ENCODE results near the gene GNA14.
"Not testable (repeated sequence)": the region's sequence is repeated elsewhere in the genome, so short reads cannot be mapped to it uniquely, and the experiment has no call there.

Gene GNA14

DNA sequence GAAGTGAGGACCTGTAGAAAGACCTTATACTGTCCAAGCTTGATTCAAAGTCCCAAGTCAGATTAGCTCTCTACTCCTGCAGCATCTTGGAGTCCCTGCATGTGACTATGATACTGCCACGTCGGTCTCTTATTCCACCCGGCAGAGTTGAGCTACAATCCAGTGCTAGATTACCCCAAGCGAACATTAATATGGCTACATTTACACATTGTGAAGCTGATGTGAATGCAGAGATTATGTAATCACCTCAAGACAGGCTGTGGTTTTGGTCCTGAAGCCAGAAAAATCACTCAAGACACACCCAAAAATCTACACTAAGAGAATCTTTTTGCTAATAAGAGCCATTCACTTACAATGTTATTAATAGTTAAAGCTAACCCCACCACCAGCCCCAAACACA, 116.7 kb downstream of the GNA14 start:
- DNase-seq: no peak

DNA sequence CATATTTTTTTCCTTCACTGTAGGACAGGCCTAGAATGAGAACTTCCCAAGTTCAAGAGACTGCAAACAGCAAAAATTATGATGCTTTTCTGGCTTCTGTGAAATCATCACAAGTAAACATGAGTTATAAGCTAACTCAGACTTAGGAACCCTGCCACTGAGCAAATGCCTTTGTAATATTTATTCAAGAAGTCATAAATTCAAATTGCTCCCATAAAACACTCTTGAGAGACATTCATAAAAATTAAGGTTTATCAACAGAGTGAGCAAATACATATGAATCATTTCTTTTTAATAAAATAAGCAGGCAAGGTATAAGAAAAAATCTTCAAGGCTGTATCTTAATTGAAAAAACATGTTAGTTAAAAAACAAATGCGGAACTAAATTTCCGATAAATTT, 124.2 kb downstream of the GNA14 start:
- DNase-seq: no peak

- DNase-seq: no peak
These were observed 127.0 kb downstream of the GNA14 start for GRCh38 chr9:77521091-77521490.

GRCh38 chr9:77518688-77519087, 129.4 kb downstream of the GNA14 start:
- DNase-seq: no peak

DNA sequence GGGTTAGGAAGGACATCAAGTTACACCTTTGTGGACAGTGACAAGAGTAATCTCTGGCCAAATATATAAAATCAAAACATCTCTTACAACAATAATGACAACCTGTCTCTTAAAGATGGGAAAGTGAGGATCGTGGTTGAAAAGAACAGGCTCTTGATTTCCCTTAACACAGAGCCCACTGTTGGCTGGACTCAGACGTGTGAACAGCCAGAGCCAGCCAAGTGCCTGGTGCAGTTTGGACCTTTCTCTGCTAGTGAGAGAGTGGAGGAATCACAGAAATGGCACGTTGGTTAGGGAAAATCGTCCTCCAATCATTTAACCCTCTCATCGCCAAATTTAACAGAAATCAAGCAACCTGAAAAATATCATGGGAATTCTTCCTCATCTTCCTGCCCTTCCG, 131.3 kb downstream of the GNA14 start:
- no peak for DNase-seq

GRCh38 chr9:77514886-77515711, 133.0 kb downstream of the GNA14 start:
- DNase-seq: no peak

GRCh38 chr9:77513457-77513856, 134.7 kb downstream of the GNA14 start:
- DNase-seq: no peak

GRCh38 chr9:77512876-77513275, 135.2 kb downstream of the GNA14 start:
- peak; percentile 21 for DNase-seq

DNA sequence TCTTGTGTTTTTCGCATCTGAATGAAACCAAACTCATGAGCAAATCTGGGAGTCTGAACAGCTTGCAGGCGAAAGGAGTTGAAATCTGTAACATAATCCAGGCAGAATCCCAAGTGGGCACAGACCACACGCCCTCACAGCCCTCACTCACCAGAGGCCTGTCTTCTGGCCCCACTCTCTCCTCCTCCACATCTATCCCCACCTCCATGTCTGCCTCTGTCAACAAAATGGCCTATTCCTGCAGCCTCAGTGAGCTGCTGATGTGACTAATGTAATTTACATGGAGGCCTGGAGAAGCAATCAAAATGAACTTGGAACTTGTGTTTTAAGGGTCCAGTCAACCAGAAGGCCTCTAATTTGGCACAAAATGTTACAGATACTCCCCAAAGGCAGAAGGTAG, 136.6 kb downstream of the GNA14 start:
- DNase-seq: no peak

GRCh38 chr9:77510666-77511065, 137.5 kb downstream of the GNA14 start:
- no peak for DNase-seq

GRCh38 chr9:77508396-77508795, 139.7 kb downstream of the GNA14 start:
- no peak for DNase-seq

- DNase-seq: no peak
These were observed 140.7 kb downstream of the GNA14 start for GRCh38 chr9:77507212-77507961.

- DNase-seq: no peak
These were observed 142.9 kb downstream of the GNA14 start for GRCh38 chr9:77505232-77505631.

DNA sequence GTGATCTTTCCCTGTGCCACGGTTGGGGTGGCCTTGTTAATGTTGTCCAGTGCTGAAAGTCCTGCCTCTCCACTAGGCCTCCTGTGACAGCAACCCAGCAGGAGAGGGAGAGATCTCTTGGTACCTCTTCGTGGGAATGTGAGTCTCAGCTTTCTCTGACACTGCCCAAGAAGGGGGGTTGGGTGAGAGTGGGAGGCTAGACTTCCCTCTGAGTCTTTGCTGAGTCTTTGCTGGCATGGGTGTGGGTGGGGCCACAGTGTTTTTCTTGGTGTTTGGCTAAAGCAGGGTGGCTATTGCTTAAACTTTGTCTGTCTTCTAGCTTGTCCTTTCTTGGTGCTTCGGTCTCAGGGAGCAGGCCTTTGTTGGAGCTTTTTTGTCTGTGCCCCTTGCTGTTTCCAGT, 145.6 kb downstream of the GNA14 start:
- DNase-seq: no peak

- no peak for DNase-seq
These were observed 149.2 kb downstream of the GNA14 start for GRCh38 chr9:77498891-77499290.

DNA sequence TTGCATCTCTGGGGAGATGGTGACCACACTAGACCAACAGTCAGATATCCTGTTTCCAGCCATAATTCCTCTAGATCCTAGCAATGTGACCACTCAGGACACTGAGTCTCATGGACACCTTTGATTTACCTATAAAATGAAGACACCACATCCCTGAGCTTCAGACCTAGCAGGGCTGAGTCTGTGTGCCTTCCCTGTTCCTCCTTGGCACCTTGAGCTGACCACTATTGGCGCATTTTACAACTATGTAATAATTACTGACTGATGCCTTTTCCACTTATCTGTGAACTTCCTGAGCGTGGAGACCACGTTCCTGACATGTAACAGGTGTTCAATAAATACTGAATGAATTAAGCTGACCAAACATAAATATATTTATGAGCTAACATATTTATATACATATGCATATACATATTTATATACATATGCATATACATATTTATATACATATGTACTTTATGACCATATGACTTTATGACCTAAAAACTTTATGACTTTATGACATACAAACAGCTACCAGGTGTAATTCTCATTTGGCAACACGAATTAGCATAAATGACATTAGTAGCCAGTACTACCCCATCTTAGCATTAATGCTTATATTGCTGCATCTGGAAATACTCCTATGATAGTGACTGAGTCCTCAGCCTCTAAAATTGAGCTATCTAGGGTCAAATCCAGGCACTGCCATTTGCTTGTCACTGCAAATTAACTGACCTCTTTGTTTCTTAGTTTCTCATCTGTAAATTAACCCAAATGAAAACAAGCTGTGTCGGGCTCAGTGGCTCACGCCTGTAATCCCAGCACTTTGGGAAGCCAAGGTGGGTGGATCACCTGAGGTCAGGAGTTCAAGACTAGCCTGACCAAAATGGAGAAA, 150.6 kb downstream of the GNA14 start:
- no peak for DNase-seq

DNA sequence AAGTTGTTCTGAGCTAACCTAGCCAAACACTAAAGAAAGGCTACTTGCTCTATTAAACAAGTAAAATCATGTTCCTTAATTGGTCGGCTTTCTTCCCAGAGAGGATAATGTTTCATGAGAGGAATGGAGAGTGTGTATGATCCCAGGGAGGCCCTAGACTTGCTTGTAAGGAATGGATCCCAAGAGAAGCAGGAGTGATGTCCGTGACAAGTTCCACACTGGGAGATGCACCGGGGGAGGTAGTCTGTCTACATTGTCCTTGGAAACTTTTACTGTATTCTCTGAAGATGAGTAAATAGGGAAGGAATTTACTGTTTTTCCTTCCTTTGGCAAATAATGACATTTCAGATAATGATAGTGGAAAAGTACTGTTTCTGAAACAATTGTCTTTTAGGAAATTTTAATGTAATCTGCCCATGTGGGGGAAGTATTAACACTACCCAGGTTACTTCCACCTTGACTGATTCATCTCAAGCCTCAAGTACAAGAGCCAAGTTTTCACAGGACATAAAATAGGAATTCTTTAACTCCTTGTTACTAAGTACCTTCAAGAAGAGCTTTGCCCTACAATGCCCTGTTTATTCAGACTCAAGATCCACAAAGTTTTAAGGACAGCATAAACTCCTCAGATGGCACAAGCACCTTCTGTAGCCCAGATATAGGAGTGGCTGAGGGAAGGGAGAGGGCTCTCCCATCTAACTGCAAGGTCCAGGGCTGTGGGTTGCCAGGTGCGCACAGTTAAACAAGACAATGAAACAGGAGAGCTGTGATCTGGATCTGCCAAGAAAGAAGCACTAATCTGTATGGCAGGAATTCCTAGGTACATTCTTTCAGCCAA, 152.1 kb downstream of the GNA14 start:
- DNase-seq: no peak

GRCh38 chr9:77490279-77490678, 157.8 kb downstream of the GNA14 start:
- not testable (repeated sequence) for DNase-seq

DNA sequence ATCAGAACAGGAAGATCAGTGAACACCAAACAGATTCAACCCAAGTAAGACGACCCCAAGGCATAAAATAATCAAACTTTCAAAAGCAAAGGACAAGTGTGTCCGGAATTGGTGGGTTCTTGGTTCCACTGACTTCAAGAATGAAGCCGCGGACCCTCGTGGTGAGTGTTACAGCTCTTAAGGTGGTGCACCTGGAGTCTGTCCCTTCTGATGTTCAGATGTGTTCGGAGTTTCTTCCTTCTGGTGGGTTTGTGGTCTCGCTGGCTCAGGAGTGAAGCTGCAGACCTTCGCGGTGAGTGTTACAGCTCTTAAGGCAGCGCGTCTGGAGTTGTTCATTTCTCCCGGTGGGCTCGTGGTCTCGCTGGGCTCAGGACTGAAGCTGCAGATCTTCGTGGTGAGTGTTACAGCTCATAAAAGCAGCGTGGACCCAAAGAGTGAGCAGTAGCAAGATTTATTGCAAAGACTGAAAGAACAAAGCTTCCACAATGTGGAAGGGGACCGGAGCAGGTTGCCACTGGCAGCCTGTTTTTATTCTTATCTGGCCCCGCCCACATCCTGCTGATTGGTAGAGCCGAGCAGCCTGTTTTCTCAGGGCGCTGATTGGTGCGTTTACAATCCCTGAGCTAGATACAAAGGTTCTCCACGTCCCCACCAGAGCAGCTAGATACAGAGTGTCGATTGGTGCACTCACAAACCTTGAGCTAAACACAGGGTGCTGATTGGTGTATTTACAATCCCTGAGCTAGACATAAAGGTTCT, 158.5 kb downstream of the GNA14 start:
- not testable (repeated sequence) for DNase-seq

DNA sequence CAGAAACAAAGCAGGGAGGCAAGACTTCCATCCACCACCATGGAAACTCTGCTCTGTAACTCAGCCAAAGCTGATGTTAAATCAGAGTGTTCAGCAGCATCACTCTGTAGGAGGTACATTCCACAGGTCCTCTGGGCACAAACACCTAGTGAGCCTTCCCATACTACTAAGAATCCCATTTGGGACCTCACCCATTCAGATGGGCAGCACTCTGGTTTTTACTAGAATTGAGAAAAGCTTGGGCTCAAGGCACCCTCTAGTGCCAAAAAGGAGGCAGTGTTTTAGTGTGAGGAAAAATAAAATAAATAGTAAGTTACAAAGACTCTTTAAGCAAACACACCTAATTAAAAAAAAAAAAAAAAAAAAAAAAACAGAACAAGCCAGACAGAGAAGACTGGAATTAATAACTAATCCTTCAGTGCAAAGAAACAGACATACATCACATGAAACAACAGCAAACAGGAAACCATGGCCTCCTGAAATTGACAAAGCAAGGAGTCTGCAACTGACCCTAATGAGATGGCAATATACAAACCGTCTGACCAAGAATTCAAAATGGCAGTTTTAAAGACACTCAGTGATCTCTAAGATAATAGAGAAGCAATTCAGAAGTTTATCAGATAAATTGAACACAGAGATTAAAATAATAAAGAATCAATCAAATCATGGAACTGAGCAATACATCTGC, 159.5 kb downstream of the GNA14 start:
- DNase-seq: no peak

GRCh38 chr9:77486968-77487367, 161.2 kb downstream of the GNA14 start:
- DNase-seq: no peak

Data from NCI-H748 treated with DMSO at 0.1 percent for 48 hours (cell line).